GM12892 (cell line): ENCODE measurements around the gene FDX2.

Source experiments
- POLR2A ChIP-seq: IDR thresholded peaks from 2 replicates; pipeline ENCODE4 v1.6.1; 2011; ENCODE audit warnings: low read depth, low read length, control low read depth
- POLR2AphosphoS5 ChIP-seq: IDR thresholded peaks from 2 replicates; pipeline ENCODE4 v1.6.1; 2011; ENCODE audit warnings: low read depth, low read length, control low read depth
- TAF1 ChIP-seq: IDR thresholded peaks from 2 replicates; pipeline ENCODE4 v1.6.1; 2011; ENCODE audit warnings: low read depth, mild to moderate bottlenecking, control low read depth, low read length, borderline replicate concordance

DNA sequence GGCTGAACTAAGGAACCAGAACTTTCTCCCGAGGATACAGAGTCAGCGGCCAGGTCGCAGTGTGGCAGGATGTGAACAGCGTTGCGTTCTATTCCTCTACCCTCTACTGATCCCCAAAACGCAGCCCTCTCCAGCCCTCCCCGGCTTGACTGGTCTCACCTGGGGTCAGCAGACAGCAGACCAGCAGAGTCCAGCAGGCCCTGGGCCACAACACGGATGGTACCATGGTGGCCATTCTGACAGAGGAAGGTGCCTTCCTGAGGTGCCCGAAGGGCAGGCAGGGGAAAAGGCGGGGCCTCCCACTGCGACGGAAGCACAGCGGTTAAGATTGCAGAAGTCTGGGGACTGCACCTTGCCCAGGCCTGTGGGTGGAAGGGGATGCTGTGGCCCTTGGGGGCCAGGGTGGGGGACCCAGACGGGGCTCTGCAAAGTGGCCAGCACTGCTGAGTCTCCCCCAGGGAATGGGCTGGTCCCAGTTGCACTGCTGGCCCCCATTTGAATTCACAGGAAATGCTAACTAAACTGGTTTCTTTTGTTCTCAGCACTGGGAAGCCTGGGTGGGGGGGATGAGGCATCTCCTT, 23.7 kb upstream of the FDX2 start, which contains the start of gene ICAM3:
- TF ChIP-seq POLR2A (peak; percentile 82), POLR2AphosphoS5 (peak; percentile 74), TAF1 (0 out of 2 replicates have a peak, but pooled peaks have one; percentile 39)
